HG02798 (cell line): Measurements from ENCODE around the gene AMOTL2.

Experiments used
- ATAC-seq: cut with Tn5 transposase; IDR thresholded peaks from one replicate; pipeline ENCODE4 v1.9.1; 2021; ENCODE audit warnings: mild to moderate bottlenecking; ENCODE audit not compliant: unreplicated experiment, poor library complexity

Gene AMOTL2

DNA sequence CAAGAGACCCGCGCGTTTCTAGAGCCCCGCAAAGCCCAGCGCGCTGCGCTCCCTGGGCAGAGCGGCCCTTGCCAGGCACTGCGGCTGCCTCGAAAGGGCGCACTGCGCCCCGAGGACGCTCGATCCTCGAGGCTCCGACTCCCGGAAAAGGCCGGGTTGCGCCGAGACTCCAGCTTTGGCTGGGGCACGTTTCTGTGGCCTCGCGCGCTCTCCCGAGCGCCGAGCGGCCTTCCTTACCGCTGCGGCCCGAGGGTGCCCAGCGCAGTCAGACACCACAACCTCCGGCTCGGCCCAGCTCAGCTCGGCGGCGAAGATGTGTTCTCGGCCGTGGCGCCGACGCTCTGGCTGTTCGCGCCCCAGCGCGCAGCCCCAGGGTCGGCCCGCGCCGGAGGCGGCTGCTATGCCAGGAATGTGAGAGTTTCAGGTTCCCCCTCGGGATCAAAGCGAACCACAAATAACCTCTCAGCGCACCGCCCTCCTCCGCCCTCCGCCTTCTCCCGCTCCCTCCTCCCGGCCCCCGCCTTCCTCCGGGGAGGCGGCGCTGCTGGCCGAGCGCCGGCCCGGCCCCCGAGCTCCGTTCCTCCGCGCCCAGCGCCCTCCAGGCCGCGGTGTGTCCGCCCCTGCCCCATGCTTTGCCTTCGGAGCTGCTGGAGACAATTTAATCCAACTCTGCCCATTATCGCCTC lies at the start of gene AMOTL2:
TSS of gene AMOTL2 (minus strand) at position 343 of the 686 bp plus-strand sequence. CDS start 3,014 bp downstream, outside the sequence.
- no peak for ATAC-seq

DNA sequence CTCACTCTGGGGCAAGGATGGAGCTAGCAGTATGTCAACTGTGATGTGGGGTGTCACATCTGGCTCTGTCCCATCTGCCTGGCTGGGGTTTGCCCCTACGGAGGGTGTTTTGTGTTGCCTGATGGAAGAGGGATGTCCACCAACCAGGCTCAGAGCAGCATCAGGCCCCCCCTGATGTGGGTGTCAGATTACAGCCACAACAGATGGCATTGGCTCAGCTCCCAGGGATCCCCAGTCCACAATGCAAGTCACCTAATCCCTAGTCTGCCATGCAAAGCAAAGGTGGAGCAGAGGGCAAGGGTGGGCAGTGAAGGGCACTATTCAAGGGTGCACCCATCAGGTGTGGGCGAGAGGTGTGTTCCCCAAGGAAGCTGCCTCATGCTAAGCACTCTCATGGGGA lies 48.9 kb upstream of the AMOTL2 start:
- ATAC-seq = no peak

DNA sequence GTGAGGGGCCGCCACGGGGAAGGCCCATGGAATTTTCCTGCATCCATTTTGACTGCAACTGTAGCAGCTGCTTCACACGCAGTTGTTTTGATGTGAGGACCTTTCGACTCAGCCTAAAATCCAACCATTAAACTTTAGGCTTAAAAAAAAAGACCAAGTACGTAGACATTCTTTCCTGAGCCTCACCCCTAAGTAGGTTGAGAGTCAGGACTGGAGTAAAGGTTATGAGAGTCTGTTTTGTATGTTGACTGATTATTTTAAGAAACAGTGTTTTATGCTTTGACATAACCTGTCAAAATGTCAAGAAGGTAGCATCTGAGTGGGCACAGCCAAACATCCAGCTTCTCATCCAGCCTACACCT lies 45.7 kb upstream of the AMOTL2 start:
- no peak for ATAC-seq

DNA sequence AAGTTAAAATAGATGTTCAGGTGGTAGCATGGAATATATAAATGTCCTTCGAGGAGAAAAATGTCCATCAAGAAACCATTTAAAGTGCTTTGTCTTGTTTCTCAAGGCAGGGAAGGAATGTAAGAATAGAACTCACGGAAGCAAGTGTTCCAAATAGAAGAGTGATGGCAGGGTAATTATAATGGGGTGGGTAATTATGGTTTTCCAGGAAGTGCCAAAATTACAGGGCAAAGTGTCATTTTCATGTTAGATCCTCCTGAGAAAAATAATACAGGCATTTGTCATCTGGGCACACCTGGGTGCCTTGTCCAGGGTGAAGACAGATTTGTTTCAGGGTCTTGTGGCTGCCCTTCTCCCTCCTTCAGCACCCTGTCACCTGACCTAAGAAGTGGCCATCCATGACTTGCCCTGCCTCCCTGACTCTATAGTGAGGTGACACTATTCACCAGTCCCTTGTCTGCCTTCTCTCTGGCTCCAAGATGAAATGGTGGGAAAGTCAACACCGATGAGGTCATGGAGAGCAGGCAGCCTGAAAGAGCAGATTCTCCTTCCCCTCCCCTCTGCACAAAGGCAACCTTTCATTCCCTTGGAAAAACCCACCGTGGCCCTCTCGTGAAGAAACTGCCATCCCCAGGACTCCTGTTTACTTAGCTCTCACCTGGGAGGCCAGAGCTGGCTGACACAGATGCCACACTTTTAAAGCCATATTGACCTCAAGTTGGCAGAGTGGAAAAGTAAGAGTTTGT lies 45.1 kb upstream of the AMOTL2 start:
- ATAC-seq = no peak

DNA sequence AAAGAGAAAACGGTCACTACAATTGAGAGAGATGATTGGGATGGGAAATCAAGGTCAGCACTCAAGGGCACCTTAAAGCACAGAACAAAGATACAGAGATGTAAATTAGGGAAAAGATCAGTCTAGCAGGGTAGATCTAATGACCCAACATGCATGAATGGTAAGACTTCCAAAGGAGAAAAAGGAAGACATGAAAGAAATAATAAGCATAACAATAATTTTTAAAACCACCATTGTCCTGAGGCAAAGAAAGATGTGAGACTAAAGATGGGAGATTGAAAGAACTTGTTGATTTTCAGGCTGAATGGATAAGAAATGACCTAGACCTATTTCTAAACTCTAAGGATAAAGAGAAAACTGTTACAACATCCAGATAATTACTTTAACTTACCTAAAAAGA lies 34.8 kb upstream of the AMOTL2 start:
- no peak for ATAC-seq

DNA sequence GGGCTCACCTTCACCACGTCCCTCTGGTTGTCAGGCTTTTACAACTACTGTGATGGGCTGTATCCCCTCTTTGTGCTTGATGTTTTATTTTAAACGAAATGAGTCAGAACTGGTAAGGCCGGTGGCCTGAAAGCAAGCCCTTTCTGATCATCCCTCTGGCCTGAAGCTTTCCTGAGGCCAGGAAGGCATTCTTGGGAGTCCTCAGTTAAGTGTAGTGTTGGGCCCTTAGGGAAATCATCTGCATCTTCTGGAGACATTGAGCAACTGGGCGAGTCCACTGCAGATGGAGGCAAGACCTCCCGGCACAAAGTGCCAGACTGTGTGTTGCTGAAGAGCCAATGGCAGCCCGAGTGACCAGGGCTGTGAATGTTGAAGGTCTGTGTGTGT lies 33.0 kb upstream of the AMOTL2 start:
- no peak for ATAC-seq

DNA sequence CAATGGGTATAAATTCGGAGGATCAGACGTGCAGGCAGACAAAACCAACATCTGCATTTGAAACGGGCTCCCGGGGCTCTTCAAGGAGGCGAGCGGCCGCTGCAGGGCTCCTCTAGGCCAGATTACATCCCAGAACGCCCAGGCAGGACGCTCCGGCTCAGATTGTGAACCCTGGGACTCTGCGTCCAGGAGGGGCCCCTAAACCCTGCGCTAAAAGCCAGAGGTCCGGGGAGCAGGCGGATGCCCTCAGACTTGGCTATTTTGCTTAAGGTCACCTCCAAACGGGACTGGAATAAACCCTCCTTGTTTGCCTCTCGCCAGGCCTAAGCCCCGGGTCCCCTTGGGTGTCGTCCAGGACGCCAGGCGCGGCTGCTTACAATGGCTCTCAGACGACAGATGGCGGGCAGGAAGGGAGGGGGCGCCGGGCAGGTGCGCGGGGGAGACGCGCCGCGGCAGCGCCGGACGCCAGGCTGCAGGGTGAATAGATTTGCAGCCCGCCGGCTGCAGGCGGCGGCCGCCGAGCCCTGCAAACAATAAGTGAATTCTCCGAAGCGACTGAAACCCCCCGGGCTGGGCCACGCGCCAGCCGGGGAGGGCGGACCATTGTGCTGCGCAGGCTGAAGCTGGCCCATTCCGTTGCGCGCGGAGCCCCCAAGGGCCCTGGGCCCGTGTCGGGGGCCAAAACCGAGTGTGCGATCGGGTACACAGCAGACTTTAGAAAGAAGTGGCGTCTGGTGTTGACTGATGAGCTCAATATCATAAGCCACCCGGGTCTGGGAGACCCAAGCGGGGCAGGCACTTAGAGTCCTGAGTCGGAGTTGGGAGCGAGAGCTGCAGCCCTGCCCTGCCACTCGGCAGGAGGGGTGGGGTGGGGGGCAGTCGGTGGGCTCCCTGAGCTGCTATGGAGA lies 32.3 kb upstream of the AMOTL2 start:
- no peak for ATAC-seq

DNA sequence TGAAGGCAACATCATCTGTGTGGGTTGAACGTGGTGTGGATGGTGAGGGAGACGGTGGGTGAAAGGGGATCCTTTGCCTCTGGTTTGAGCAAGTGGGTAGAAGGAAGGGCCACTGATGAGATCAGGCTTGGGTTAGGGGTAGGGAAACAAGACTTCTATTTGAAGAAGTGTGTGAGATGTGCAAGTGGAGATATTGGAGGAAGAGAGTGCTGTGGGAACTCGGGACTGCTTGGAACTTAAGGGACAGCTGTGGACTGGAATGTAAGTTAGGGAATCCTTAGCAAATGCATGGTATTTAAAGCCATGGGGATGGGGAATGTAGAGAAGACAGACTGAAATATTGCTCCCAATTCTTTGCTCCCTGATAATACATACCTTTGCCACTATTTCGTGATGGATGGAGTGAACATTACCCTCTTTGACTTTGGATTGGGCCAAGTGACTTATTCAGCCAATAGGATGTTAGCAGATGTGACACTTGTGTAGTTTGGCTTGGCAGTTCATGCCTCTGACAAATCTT lies 30.2 kb upstream of the AMOTL2 start:
- ATAC-seq = no peak

DNA sequence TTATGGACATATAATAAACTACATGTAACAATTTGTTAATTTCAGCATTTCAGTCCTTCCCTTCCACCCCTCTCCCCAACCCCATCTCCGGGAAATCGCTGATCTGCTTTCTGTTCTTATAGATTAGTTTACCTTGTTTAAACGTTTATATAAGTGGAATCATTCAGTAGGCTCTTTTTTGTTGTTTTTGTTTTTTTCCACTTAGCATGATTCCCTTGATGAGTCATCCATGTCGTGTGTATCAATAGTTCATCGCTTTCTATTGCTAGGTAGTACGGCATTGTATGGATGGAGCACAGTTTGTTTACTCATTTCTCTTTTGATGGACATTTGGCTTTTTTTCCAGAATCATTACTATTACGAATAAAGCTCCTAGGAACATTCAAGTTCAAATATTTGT lies 23.5 kb upstream of the AMOTL2 start:
- ATAC-seq = no peak

DNA sequence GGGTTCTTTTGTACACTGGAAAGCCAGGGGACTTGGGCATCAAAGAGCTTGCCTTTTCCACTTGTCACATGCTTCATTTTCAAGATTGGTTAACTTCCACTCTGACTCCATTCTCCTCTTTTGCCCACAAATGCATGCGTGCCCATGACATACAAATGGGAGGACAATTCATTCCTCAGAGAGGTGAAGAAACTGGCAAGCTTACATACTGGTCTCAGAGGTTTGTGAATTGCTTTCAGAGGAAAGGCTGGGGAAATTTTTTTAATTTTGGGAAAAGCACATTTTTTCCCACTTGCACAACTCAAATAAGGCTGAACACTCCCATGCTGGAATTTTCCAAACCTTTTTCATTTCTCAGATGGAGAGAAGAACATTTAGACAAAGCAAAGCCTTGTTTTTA lies 20.9 kb upstream of the AMOTL2 start:
- ATAC-seq = no peak

DNA sequence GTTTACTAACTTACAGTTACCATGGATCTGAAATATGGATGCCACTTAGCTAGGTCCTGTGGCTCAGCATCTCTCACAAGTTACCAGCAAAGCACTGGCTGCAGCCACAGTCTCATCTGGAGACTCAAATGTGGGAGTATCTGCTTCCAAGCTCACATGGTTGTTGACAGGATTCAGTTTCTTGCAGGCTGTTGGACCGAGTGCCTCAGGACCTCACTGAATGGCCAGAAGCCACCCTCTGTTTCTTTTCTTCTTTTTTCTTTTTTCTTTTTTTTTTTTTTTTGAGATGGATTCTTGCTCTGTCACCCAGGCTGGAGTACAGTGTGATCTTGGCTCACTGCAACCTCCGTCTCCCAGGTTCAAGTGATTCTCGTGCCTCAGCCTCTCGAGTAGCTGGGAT lies 20.1 kb upstream of the AMOTL2 start:
- no peak for ATAC-seq

DNA sequence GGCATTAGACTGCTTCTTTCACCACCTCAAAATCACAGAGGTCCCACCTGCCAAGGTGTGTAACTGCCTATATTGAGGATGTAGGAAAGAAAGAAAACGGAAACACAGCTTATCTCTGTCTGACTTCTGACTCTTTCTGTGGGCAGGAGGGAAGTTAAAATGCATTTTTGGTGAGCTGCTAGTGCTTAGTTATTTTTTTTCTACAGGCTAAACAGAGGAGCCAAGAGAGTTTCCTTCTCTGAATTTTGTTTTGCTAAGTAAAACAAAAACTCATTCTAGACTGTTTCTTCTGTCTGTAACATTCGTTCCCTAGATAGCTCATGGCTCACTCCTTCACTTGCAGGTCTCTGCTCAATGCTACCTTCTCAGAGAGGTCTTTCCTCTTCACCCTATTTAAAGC lies 18.8 kb upstream of the AMOTL2 start:
- no peak for ATAC-seq

DNA sequence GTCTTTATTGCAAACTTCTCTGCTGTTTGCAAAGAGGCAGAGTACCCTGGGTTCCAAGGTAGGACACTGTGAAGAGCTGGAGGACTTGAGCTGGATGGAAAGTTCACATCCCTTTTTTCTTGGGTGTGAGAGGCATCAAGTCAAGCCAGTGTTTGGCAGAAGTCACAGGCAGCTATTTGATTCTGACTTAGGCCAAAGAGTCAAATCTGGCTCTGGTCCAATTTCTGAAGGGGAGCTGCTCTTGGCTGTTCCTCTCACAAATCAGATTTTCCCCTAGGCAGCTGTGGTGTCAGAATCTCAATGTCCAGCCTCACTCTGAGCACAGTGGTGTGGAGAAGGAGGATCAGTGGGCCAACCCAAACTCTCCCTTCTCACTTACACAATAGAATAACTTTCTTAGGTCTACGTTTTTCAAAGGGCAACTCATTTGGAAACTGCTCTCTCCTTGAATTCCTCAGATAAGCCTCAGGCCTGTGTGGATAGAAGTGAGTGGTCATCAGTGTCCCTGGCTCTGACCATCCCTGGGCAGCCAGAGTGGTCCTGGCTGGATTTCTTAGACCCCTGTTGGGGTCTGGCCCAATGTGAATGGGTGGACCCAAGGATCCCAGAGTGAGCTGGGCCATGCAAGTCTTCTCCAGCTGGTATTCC lies 18.2 kb upstream of the AMOTL2 start:
- no peak for ATAC-seq

DNA sequence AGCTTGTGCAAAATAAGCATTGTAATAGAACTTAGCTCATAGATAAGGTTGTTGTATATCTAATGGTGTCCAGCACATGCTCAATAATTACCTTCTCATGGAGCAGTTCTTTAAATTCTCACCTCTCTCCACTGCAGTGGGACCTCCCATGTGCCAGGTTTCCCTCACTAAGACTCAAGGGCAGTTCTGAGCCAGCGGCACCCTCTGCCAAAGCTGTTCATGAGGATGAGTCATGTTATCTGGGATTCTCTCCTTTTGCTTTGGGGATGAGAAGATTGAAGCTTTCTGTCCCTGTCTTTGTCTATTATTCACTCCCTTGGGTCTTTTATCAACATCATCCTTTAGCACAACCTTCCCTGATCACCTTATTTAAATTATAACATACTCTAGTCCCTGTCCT lies 15.6 kb upstream of the AMOTL2 start:
- no peak for ATAC-seq

DNA sequence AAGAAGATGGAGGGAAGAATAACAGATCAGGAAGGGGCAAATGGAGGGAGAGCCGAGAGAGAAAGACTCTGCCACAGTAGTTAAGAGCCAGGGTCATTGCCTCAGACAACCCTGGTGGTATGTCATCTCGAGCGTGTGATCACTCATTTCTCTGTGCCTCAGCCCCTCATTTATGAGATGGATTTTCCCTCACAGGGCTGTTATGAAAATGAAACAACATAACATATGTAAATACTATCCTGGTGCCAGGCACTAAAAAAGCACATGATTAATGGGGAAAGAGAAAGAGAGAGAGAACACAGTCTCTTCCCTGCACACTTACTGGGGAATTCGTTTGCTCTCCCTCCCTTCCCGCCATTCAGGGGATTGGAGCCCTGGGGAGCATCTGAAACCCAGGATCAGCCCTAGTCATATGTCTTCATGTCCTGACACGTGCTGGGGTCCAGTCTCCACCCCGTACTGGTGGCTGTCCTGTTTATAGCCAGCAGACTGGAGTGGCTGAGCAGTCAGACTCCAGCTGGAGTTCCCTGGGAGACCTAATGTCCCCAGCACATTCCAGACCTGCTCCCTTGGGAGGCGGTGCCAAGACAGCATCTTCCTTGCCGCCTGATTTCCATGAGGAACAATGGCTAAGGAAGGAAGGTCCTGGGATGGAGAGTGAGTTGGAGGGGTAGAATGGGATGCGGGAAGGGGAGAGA lies 14.7 kb upstream of the AMOTL2 start:
- no peak for ATAC-seq

DNA sequence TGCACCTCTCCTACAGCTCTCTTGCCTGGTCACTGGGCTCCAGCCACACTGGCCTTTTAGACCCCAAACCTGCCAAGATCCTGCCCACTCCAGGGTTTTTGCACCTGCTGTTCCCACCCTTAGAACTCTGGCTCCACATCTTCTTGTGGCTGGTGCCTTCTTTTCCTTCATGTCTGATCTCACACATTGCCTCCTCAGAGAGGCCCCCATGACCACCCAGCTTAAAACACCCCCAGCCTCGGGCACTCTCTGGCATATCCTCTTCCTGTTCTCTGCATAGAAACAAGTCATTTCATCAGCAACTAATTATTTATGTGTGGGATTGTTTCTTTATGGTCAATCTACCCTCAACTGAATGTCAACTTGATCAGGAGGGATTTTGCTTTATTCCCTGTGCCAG lies 14.0 kb upstream of the AMOTL2 start:
- no peak for ATAC-seq

DNA sequence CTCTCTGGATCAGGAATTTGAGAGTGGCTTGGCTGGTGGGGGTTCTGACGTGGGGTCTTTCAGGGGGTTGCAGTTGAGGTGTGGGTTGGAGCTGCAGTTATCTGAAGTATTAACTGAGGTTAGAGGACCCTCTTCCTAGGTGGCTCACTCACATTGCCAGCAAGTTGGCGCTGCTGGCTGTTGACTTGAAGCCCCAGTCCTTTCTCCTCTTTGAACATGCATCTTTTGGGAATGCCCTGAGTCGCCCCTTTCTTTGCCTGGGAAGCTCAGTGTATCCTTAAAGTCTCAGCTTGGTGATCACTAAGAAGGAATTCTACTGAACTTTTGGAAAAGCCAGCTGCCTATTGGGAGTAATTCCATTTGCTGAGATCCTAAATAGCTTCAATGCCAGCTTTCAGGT lies 13.0 kb upstream of the AMOTL2 start:
- ATAC-seq = no peak

DNA sequence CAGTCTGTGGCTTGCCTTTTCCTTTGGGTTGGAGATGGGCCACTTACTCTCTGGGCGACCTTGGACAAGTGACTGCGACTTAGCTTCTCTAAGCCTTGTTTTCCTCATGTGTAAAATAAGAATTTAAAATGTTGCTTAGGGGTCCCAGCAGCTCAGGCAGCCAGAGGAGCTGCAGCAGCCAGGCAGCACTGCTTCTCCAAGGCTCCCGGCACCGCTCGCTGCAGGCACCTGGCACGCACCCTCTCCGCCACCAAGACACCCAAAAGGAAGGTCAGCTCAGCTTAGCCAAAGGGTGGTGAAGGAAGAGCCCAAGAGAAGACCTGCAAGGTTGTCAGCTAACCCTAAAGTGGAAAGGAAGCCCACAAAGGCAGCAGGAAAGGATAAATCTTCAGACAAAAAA lies 10.7 kb upstream of the AMOTL2 start:
- ATAC-seq = no peak

DNA sequence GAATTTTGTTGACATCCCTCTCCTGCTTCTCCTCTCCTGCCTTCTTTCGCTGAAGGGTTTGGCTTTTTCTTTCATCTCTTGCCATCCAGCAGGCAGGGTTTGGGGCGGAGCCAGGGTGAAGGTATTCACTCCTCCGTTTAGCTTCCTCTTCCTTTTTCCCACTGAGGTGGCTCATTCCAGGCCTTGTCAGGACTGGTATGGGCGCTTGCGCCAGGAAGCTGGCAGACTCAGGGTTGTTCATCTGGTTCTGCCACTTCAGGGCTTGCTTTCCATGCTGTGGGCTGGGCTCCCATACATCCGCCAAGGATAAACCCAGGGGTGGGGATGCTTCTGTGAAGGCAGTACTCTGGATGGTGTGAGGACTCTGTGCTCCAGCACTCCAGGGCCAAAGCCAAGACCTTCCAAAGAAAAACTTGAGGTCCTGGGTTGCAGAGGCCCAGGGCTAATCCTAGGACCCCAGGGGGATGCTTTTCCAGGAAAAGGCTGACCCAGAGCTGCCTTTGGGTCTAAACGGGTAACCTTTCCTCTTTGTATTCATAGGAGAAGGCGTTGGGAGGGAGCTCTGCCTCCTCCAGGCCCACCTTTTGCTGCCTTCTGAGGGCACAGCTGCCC lies 7.7 kb upstream of the AMOTL2 start:
- no peak for ATAC-seq
